Right hindlimb (tissue), 1 donor: ENCODE data around the gene SPDYA.

Source experiments
- DNase-seq: peaks from one replicate; pipeline ENCODE4 v3.0.0-alpha.2; 2018

Gene SPDYA

DNA sequence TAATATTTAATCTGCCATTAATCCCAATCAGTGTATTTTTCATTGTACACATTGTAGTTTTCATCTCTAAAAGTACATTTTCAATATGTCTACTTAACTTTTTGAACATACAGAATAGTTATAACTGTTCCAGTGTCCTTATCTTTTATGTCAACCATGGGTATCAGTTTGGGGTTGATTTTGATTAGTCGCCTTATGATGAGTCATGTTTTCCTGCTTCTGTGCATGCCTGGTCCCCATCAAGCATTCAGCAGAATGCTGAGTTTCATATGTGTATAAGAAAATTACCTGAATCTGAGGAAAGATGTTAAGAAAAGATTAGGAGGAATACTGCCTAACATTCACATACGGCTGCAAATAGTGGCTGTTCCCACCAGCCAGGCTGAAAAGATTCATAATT is 17.7 kb downstream of the SPDYA start:
- DNase-seq, result no peak

DNA sequence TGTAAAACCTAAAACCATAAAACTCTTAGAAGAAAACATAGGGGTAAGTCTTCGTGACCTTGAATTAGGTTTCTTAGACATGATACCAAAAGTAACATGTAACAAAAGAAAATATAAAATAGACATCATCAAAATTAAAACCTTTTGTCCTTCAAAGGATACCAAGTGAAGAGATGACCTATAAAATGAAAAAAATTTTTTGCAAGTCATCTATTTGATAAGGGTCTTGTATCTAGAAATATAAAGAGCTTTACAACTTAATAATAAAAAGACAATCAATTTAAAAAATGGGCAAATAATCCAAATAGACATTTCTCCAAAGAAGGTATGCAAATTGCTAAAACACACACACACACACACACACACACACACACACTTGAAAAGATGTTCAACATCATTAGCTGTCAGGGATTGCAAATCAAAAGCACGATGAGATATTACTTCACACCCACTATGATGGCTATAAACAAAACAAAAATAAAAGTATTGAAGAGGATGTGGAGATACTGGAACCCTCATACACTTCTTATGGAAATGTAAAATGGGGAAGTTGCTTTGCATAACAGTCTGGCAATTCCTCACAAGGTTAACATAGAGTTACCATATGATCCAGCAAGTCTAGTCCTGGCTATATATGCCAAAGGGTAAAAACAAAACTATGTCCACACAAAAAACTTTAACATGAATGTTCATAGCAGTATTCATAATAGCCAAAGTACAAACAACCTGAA is 23.3 kb downstream of the SPDYA start:
- no peak for DNase-seq

DNA sequence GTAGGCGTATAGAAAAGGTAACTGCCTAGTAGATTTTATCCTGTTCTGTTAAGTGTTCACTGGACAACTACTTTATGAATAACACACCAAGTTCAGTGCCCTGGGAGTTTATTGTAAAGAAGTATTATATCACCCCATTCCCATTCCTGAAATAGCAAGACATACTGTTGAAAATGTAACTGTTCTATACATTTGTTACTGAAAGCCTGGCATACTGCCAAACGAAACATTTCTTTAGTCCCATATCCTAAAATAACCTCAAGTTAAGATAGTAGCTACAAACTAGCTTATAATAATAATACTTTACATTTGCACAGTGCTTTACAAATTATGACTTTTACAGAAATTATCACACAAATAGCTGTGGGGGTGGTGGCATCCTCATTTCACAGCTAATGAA is 25.1 kb downstream of the SPDYA start:
- no peak for DNase-seq

DNA sequence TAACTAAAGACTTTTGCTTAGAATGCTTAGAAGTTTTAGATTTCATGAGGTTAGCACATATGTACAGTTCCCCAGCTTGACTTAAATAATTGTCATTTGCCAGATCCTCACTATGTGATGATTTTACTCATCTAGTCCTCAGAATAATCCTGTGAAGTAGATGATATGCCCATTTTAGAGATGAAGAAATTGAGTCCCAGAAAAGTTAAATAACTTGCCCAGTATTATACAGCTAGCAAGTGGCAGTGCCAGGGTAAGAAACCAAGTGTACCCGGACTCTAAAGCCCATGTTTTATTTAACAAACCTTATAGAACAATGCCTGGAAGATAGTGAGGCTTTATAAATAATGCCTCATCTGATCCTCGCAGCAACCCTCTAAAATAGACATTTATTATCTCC is 28.3 kb downstream of the SPDYA start:
- DNase-seq, result no peak

DNA sequence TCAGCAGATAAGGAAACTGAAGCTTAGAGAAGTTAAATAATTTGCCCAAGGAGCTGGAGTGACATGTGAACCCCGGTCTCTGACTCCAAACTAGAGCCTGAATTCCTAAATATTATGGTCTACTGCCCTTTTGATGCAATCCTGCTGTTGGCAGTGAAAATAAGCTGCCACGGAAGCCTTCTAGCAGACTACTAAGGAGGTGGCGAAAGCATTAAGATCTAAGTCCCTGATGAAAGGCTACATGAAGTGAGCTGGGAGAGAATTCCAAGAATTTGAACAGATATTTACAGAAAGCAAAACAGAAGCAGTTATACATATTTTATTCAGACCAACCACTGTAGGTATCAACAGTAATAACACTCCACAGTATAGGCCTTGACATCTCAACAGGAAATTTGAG is 31.4 kb downstream of the SPDYA start:
- no peak for DNase-seq

DNA sequence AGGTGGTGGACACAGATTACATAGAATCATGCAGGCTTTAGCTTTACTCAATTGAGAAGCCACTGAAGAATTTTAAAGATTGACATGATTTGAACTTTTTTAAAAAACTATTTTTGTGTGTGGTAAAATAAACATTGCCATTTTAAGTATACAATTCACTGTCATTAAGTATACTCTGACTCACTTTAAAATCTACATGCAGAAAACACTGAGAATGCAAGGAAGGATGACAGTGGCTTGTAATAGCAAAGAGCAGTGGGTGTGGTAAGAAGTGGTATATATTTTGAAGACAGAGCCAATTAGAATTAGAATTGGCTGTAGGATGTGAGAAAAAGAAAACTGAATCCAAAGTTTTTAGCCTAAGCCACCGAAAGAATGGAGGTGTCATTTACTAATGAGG is 44.6 kb downstream of the SPDYA start:
- DNase-seq, result no peak

DNA sequence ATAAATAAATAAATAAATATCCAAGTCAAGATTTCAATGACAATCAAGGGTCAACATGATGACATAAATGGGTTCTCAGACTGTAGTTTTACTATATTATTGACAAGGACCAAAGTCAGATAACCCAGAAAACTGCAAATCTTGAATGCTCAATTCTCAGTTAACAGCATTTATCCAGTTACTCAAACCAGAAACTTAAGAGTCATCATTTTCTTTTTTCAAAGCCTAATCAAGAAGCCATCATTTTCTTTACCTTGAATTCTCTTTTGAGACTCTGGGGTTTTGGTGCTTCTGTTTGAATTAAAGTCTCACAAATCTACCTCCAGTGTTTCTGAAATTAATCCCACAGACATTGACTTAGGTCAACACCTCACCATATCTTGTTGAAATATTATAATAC is 45.3 kb downstream of the SPDYA start:
- DNase-seq, result no peak

DNA sequence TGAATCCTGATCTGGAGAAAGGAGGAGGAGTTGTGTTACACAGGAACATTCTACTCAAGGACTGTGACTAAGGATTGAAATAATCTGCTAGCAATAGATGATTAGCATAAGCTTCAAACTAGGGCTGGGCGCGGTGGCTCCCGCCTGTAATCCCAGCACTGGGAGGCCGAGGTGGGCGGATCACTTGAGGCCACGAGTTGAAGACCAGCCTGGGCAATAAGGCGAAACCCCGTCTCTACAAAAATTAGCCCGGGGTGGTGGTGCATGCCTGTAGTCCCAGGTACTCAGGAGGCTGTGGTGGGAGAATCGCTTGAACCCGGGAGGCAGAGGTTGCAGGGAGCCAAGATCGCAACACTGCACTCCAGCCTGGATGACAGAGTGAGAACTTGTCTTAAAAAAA is 58.0 kb downstream of the SPDYA start:
- DNase-seq, result no peak

DNA sequence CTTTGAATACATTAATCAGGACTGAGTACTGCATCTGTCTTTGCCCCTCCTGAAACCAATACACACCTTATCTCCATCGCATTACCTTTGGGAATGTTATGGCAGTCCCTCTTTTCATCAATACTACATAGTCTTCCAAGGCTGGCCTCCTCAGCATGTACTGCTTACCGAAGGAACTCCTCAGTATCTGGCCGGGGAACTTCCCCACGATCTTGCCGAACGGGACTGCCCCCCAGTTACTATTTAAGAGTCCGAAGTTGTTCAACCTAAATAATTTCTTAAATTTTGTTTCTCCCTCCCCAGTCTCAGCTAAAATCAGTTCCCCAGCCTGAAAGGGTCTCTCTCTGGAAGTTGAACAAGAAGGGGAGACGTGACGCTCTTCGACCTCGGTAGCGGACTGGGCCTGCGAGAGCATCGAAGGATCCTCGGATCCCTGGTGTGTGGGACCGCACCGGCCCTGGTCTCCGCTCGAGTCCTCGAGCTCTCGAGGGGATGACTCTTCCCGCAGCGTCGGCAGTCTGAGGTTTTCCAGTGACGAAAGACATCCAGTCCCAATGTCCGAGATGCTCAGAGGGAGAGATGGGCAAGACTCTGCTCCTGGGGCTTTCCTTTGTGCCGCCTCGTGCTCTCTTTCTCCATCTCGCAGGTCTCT is 59.0 kb downstream of the SPDYA start:
- DNase-seq, result no peak

DNA sequence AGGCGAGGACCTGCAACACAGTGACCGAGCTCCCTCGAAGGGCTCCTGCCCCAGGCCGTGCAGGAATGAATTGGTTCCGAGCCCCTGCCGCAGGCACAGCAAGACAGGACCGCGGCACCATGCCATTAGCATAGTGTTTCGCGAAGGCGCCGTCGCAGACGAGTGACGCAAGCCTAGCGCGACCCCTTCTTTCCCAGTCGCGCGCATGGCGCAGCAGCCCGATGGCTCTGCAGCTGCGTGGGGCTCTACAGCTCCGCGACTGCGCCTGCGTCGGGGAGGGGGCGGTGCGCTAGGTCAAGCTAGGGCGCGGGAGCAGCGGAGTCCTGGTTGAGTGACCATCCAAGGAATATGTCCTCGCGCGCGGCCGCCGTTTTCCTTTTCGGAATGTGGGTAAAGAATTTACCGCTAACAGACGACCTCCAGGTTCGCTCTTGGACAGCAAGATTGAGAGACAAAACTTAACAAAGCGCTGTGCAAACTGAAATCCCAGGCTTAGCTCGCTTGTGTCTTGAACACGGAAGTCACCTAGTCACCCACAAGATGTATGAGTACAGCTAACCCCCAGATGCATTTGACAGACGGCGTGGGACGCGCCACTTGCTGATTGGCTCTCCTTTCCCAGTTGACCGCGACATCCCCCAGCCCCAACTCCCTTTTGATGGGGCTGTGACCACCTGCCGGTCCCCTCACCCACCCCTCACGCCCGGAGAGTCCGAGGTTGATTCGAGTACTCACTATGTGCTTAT is 59.7 kb downstream of the SPDYA start, which contains the start of gene TRMT61B:
TRMT61B (minus strand) TSS at position 164 of the 746 bp plus-strand sequence; CDS start at position 132, 32 bp downstream.
- peak; percentile 97 for DNase-seq

DNA sequence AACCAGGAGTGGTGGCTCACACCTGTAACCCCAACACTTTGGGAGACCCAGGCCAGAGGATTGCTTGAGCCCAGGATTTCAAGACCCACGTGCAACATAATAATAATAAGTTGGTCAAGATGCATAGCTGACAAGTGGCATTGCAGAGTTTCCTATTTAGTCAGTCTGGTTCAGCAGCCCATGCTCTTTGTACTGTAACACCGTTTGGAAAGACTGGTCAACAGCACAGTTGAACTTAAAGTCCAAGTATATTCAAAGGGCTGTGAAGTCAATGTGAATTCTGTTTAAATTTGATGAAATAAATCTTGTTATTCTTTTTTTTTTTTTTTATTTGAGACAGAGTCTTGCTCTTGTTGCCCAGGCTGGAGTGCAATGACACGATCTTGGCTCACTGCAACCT is 61.0 kb downstream of the SPDYA start:
- no peak for DNase-seq

DNA sequence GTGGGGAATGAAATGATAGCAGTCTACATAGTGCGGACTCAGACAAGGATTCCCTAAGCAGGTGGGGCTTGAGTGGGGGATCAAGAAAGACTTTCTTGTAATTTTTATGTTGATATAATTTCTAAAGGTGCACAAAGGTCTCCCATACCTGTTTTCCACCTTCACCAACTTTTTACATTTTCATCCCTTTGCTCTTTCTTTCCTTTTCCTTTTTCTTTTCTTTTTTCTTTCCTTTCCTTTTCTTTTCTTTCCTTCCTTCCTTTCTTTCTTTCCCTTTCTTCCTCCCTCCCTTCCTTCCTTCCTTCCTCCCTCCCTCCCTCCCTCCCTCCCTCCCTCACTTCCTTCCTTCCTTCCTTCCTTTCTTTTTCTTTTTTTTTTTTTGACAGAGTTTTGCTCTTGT is 69.6 kb downstream of the SPDYA start:
- DNase-seq, result no peak

DNA sequence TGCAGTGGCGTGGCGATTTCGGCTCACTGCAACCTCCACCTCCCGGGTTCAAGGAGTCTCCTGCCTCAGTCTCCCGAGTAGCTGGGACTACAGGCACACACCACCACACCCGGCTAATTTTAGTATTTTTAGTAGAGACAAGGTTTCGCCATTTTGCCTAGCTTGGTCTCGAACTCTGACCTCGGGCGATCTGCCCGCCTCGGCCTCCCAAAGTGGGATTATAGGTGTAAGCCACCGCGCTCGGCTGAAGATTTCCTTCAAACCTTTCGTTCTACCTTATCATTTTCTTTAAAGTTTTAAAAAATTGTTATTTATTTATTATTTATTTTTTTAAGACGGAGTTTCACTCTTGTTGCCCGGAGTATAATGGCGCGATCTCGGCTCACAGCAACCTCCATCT is 82.9 kb downstream of the SPDYA start:
- DNase-seq, result no peak

DNA sequence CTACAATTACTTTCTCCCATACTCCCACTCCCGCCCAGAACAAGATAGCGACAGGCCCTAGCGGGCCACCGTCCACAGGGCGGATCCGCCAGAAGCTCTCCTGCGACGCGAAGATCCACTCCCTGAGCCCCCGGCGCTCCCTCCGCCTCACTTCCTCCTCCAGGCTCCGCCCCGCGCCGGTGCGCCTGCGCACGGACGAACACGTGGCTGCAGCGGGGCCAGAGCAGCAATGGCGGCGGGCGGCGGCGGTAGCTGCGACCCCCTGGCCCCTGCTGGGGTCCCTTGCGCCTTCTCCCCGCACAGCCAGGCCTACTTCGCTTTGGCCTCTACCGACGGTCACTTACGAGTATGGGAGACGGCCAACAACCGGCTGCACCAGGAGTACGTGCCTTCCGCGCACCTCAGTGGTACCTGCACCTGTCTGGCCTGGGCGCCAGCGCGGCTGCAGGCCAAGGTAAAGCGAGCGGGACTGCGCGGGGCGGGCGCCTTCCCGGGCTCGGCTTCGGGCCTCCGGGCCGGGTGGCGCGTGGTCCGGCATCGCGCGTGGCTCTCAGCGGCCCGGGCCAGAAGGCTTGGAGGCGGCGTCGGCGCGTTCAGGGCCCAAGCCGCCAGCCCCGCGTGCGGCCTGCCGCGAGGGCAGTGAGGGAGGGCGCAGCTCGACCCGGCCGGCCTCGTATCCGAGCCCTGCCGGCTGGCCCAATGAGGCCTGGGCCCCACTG is 84.0 kb downstream of the SPDYA start, which contains the start of gene WDR43:
WDR43 (plus strand) TSS at position 198 of the 719 bp plus-strand sequence; CDS start at position 230, 32 bp downstream.
- DNase-seq, result peak; percentile 99

DNA sequence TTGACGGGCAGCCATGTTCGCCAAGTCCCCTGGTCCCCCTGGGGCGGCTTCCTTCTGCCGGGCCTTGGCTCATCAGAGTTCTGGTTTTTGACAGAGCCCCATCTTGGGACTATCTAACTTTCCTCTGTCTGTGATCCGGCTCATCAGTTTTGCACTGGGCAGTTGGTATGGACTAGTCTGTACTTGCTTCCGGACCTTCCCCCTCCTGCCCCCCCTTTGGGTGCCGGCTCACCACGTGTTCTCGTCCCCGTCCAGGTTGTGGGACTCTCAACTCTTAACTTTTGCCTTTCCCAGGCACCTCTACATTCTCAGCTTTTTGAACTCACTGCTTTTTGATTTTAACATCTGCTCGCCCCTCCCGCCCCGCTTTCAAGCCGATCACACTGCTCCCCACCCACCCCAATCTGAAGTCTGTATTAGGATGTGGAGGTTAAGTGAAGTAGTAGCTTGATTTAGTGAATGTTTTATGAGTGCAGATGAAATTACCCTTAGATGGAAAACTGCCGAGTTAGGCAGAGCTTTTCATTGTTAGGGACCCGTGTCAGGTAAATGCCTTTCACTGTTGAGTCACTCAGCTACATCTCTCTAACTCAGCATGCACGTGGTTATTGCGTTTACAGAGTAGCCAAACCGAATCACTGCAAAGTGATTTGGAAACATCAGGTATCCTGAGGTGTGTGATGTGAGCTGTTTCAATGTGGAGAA is 84.7 kb downstream of the SPDYA start:
- peak; percentile 31 for DNase-seq

DNA sequence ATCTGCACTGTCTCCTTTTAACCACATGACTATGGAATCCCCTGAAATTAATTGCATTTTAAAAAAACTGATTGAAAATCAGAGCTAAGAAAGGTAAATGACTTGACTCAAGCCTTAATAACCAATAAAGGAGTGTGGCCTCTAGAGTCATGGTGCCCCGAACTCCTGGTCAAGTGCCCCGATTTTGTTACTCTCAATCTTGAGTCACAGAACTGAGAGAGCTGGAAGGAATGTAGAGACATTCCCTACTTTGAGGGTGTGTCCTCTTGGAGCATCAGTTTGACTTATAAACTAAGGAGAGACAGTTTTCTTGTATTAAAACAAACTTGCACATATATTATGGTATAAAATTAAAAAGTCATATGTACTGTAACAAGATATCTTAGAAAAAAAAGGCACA is 86.3 kb downstream of the SPDYA start:
- DNase-seq, result no peak

DNA sequence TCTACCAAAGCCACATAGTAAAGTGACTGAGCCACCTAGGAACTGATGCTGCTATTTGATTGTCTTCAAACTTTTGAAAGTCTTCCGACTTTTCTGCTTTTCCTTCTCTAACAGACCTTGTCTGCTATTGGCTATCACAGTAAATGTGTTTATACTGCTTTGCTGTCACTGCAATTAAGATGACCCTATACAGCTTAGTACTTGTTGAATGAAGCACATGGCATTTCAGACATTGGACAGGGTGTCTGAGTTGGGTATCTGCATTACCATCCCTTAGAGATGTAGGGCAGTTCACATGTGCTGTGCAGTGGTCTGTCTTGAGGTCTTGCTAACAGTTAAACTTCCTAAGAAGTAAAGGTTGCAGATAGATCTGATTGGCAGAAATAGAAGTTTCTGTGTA is 87.4 kb downstream of the SPDYA start:
- no peak for DNase-seq
